Smooth muscle cell (in vitro differentiated cells): Measurements from ENCODE around the gene MST1R. TPM values are rescaled to one million over a fixed set of nuclear protein-coding genes. Genes with fewer than 3 reads are reported as not detected.

Experiments
- polyA plus RNA-seq: library from polyadenylated mRNA; unstranded; fragments of >200 nt; fragmentation: Nextera tagmentation; extraction: Ambion mirVana; gene quantifications from 2 replicates; pipeline ENCODE4 v1.2.1, GENCODE V29; 2016
- small RNA-seq: library from RNA; depleted of rRNA; stranded (forward); fragments of <200 nt; gene quantifications from one replicate; pipeline ENCODE3, GENCODE V24; 2014
- total RNA-seq: library from RNA; depleted of rRNA; stranded (reverse); fragments of >200 nt; gene quantifications from 2 replicates; pipeline ENCODE4 v1.2.3, GENCODE V29; 2014

Gene MST1R
- total and polyA plus RNA-seq, 2 experiments from 2014 or later = 0.59 to 0.63 TPM

Small RNA genes within 50 kb of the gene (small RNA-seq; reads per million reads assigned to genes)
- gene RN7SL217P = not detected

Other genes starting within 250 kb of the MST1R start
- gene APEH, start 229.5 kb downstream of the MST1R start, total RNA-seq = 53.1 and 69.4 TPM in 2 replicates
- 91.7 and 104 TPM in 2 replicates for gene APEH, start 229.5 kb downstream of the MST1R start, polyA plus RNA-seq
- gene MST1, start 214.4 kb downstream of the MST1R start, total RNA-seq = 15.4 and 18.7 TPM in 2 replicates
- gene MST1, start 214.4 kb downstream of the MST1R start, polyA plus RNA-seq = 22.9 and 28.5 TPM in 2 replicates
- gene RNF123, start 214.3 kb downstream of the MST1R start, total RNA-seq = 15.8 and 17.3 TPM in 2 replicates
- gene RNF123, start 214.3 kb downstream of the MST1R start, polyA plus RNA-seq = 23.9 and 37.8 TPM in 2 replicates
- 2.8 and 2.9 TPM in 2 replicates for gene AMIGO3, start 184.2 kb downstream of the MST1R start, total RNA-seq
- 2.2 and 2.4 TPM in 2 replicates for gene AMIGO3, start 184.2 kb downstream of the MST1R start, polyA plus RNA-seq
- 21.1 and 21.3 TPM in 2 replicates for gene GMPPB, start 179.9 kb downstream of the MST1R start, total RNA-seq
- gene GMPPB, start 179.9 kb downstream of the MST1R start, polyA plus RNA-seq = 68.3 and 74.8 TPM in 2 replicates
- gene IP6K1, start 117.3 kb downstream of the MST1R start, total RNA-seq = 26.8 and 31.1 TPM in 2 replicates
- 23.0 and 24.6 TPM in 2 replicates for gene IP6K1, start 117.3 kb downstream of the MST1R start, polyA plus RNA-seq
- gene CDHR4, start 104.0 kb downstream of the MST1R start, total RNA-seq = 0.31 and 4.8 TPM in 2 replicates
- gene CDHR4, start 104.0 kb downstream of the MST1R start, polyA plus RNA-seq = 0.84 TPM in 1 of 2 replicates, not detected in the other
- gene INKA1, start 100.6 kb downstream of the MST1R start, total RNA-seq = 2.5 and 4.1 TPM in 2 replicates
- gene INKA1, start 100.6 kb downstream of the MST1R start, polyA plus RNA-seq = 7.3 and 8.1 TPM in 2 replicates
- 0.94 and 6.9 TPM in 2 replicates for gene UBA7, start 89.9 kb downstream of the MST1R start, total RNA-seq
- 6.6 and 10.3 TPM in 2 replicates for gene UBA7, start 89.9 kb downstream of the MST1R start, polyA plus RNA-seq
- gene TRAIP, start 47.3 kb downstream of the MST1R start, total RNA-seq = 1.1 and 3.8 TPM in 2 replicates
- 3.3 and 4.6 TPM in 2 replicates for gene TRAIP, start 47.3 kb downstream of the MST1R start, polyA plus RNA-seq
- not detected in 2 replicates for gene CAMKV, start 34.0 kb downstream of the MST1R start, total RNA-seq
- gene CAMKV, start 34.0 kb downstream of the MST1R start, polyA plus RNA-seq = not detected in 2 replicates
- 4.1 and 9.0 TPM in 2 replicates for gene MON1A, start 25.9 kb upstream of the MST1R start, total RNA-seq
- gene MON1A, start 25.9 kb upstream of the MST1R start, polyA plus RNA-seq = 8.3 and 9.8 TPM in 2 replicates
- 42.4 and 45.6 TPM in 2 replicates for gene RBM6, start 36.3 kb upstream of the MST1R start, total RNA-seq
- 41.7 and 51.2 TPM in 2 replicates for gene RBM6, start 36.3 kb upstream of the MST1R start, polyA plus RNA-seq
- gene RBM5, start 185.0 kb upstream of the MST1R start, total RNA-seq = 151 and 177 TPM in 2 replicates
- gene RBM5, start 185.0 kb upstream of the MST1R start, polyA plus RNA-seq = 56.0 and 67.6 TPM in 2 replicates